Stimulated activated CD4-positive, alpha-beta T cell treated with anti-CD3 and anti-CD28 coated beads, Interleukin-2, amount 100 ng/mL, for 24 hours (primary cell): ENCODE results near the gene FBXL17.

Source experiments
- DNase-seq, 2 donors: peaks; one replicate each; pipeline ENCODE4 v3.0.0-alpha.2; 2020

FBXL17 gene

GRCh38 chr5:108146222-108146621 is 235.7 kb downstream of the FBXL17 start:
- no peak for DNase-seq

GRCh38 chr5:108145351-108145750 is 236.5 kb downstream of the FBXL17 start:
- DNase-seq, result no peak

- DNase-seq, result no peak
Measured at GRCh38 chr5:108144332-108144731, 237.6 kb downstream of the FBXL17 start.

GRCh38 chr5:108143581-108143980 is 238.3 kb downstream of the FBXL17 start:
- no peak for DNase-seq

- DNase-seq, result no peak
Measured at GRCh38 chr5:108141676-108142075, 240.2 kb downstream of the FBXL17 start.

GRCh38 chr5:108136493-108136892 is 245.4 kb downstream of the FBXL17 start:
- no peak for DNase-seq

- no peak for DNase-seq
Measured at GRCh38 chr5:108129129-108129528, 252.8 kb downstream of the FBXL17 start.

GRCh38 chr5:108125771-108126511 is 256.0 kb downstream of the FBXL17 start:
- no peak for DNase-seq

- DNase-seq, result no peak
Measured at GRCh38 chr5:108124596-108124995, 257.3 kb downstream of the FBXL17 start.

DNA sequence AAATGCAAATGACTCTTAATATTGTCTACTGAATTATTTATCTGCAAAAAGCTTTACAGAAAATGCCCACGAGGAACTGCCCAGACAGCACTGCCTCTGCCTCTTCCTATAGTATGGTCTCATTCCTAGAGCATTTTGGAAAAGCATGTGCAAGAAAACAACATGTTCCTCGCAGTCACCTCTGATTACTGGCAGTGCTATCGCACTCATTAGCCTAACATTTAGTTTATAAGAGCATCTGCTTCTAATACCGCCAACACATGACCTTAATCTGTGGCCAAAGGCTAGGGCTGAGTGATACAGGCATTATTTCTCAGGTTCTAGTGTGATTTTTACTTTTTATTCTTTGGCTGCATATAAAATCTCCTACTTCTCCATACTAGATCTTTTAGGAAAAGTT is 259.2 kb downstream of the FBXL17 start:
- DNase-seq, result no peak

GRCh38 chr5:108118813-108119514 is 262.9 kb downstream of the FBXL17 start:
- no peak for DNase-seq

DNA sequence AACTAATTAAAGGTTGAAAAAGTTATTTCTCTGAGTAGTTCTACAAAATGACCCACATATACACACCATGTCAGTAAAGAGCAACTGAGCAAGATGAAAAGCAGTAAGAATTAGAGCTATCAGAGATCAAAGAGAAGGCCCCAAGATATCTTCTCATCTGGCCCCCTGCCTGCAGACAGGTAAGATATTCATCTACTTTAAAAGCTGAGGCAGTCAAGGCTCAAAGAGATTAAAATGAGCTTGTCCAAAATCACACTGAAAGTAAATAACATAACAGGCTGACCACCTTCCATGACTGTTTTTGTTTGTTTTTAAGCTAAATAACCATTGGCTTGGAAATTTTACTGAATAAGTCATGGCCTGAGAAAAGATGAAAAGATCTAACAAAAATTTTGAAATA is 266.2 kb downstream of the FBXL17 start:
- no peak for DNase-seq

- DNase-seq, result no peak
Measured at GRCh38 chr5:108113950-108114349, 267.9 kb downstream of the FBXL17 start.

DNA sequence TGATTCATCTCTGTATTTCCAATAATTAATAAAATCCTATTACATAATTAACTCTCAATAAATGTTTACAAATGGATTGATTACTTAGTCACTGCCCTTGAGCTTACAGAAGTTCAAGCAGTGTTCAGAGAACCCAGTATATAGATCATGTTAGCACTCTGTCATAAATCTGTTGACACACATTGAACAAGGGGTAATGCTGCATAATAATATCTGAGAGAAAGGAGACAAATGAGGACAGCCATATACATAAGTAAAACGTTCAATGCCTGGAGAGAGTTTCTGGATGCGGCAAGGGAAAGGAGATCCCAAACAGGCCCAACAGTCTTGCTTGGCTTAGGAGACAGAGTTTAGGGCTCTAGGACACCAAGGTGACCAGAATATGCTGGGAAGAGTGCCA is 270.2 kb downstream of the FBXL17 start:
- no peak for DNase-seq

GRCh38 chr5:108109059-108109458 is 272.8 kb downstream of the FBXL17 start:
- DNase-seq, result no peak

DNA sequence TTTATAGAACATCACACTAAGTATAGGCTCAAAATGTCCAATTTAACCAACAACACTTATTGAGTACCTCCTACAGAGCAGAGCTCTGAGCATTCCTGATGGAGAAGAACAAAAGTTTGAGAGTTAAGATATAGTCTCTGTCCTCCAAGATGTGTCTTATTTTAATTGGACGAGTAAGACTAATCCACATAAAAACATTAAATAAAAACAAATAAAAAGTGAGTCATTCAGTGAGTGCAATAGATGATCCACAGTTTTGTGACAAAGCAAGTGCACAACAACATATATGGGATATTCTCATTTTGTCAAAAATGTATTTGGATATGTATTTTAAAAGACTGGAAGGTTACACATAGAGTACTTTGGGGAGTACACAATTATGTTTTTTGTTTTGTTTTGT is 277.4 kb downstream of the FBXL17 start:
- DNase-seq, result no peak

DNA sequence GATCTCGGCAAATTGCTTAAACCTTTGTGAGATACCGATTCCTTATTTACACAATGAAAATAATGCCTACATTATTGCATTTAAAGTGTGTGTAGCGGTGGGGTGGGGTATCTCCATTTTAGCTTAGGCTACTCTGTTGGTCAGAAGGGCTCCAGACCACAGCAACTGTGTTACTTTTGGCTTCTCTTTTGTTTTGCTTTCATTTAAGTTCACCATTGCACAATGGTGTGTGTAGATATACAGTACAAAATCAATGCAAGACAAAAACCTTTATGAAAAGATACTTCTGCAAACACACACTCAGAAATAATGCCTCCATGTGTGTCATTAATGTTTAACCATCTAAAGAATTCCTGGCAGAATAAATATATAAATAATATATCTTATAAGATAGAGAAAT is 279.4 kb downstream of the FBXL17 start:
- no peak for DNase-seq

GRCh38 chr5:108101821-108102220 is 280.1 kb downstream of the FBXL17 start:
- DNase-seq, result no peak

DNA sequence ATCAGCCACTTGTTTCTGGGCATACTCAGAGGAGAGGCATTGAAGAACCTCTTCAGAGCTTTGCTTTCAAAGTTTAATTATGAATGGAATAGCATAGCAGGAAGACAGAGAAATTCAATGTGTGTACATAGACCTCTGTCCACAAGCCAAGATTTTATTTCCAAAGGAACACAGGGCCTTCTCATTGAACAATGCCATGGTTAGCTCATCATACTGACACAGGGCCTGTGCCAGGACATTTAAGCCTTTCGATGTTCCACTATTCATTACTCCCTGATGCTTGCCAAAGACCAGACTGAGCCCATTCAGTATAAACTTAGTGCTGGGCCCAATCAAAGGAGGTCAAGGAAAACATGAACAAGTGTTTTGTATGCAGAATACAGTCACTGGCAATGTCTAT is 280.8 kb downstream of the FBXL17 start:
- DNase-seq, result no peak

DNA sequence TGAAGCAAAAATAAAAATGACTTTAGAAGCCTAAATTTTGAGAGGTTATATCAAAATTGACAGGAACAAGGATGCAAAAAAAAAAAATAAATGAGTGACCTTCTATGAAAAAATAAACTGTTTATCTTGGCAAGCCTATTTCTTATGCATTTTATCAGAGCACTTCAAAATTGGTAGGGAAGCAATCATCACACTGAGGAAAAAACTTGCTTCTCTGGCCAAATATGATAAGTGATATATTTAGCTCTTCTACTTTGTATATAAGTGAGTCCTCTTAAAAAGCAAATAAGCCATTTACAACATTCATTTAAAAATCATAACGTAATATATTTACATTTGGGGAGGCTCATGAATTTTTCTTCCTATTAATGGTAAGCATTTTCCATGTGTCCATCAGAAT is 287.1 kb downstream of the FBXL17 start:
- DNase-seq, result no peak

GRCh38 chr5:108093186-108093585 is 288.7 kb downstream of the FBXL17 start:
- no peak for DNase-seq

- DNase-seq, result no peak
Measured at GRCh38 chr5:108090946-108091345, 291.0 kb downstream of the FBXL17 start.

GRCh38 chr5:108084105-108084504 is 297.8 kb downstream of the FBXL17 start:
- no peak for DNase-seq

GRCh38 chr5:108083232-108083631 is 298.7 kb downstream of the FBXL17 start:
- no peak for DNase-seq

- DNase-seq, result no peak
Measured at GRCh38 chr5:108081707-108082106, 300.2 kb downstream of the FBXL17 start.
